ENCODE results near the gene RBP7.
A peak's percentile ranks its signal among the peaks of the same experiment; 100 is the strongest.

Gene RBP7

GRCh38 chr1:10032590-10033358, 35.7 kb downstream of the RBP7 start, which contains the start of gene UBE4B:
Gene UBE4B (plus strand): TSS chr1:10032958. CDS start chr1:10033671, 713 bp downstream.
- DNase-seq, result peak; percentile 99

GRCh38 chr1:10033359-10033845, 36.4 kb downstream of the RBP7 start:
- peak; percentile 29 for DNase-seq

- DNase-seq, result no peak
Observed at GRCh38 chr1:10042746-10043145, 45.7 kb downstream of the RBP7 start.

GRCh38 chr1:10045480-10046355, 48.7 kb downstream of the RBP7 start:
- DNase-seq, result no peak

- no peak for DNase-seq
Observed at GRCh38 chr1:10046356-10047085, 49.5 kb downstream of the RBP7 start.

- DNase-seq, result no peak
Observed at GRCh38 chr1:10048601-10049000, 51.6 kb downstream of the RBP7 start.

- no peak for DNase-seq
Observed at GRCh38 chr1:10050611-10051010, 53.6 kb downstream of the RBP7 start.

GRCh38 chr1:10051656-10052055, 54.6 kb downstream of the RBP7 start:
- DNase-seq, result no peak

- no peak for DNase-seq
Observed at GRCh38 chr1:10052347-10052746, 55.3 kb downstream of the RBP7 start.

GRCh38 chr1:10054465-10054864, 57.4 kb downstream of the RBP7 start:
- DNase-seq, result no peak

- DNase-seq, result peak; percentile 46
Observed at GRCh38 chr1:10056599-10056987, 59.6 kb downstream of the RBP7 start.

GRCh38 chr1:10057343-10057742, 60.3 kb downstream of the RBP7 start:
- DNase-seq, result peak; percentile 54

GRCh38 chr1:10057796-10058195, 60.8 kb downstream of the RBP7 start:
- no peak for DNase-seq

- DNase-seq, result no peak
Observed at GRCh38 chr1:10059342-10059718, 62.3 kb downstream of the RBP7 start.

GRCh38 chr1:10060311-10061100, 63.5 kb downstream of the RBP7 start:
- DNase-seq, result no peak

- DNase-seq, result no peak
Observed at GRCh38 chr1:10061276-10061675, 64.2 kb downstream of the RBP7 start.

GRCh38 chr1:10063878-10064277, 66.8 kb downstream of the RBP7 start:
- no peak for DNase-seq

GRCh38 chr1:10064416-10065343, 67.7 kb downstream of the RBP7 start:
- no peak for DNase-seq

- DNase-seq, result peak; percentile 85
Observed at GRCh38 chr1:10065344-10065685, 68.3 kb downstream of the RBP7 start.

Data from inflammatory macrophage treated with lipopolysaccharide for 4 hours (primary cell).